Duodenal mucosa (tissue), 2 donors: Measurements from ENCODE around the gene MAP3K3.
A peak's percentile ranks its signal among the peaks of the same experiment; 100 is the strongest.

Experiments used
- H3K27ac ChIP-seq: one replicate; pipeline ENCODE4 v1.7.0; 2013; ENCODE audit warnings: low read depth, low read length
- H3K27me3 ChIP-seq, 2 donors: one replicate each; pipeline ENCODE4 v1.7.0; 2013; ENCODE audit warnings: low read length in 2 of 2, control low read depth in 1 of 2; ENCODE audit not compliant: insufficient read depth in 2 of 2, control insufficient read depth in 1 of 2
- H3K36me3 ChIP-seq, 2 donors: one replicate each; pipeline ENCODE4 v1.7.0; 2013; ENCODE audit warnings: low read length in 2 of 2, control low read depth in 1 of 2; ENCODE audit not compliant: insufficient read depth in 2 of 2, control insufficient read depth in 1 of 2
- H3K4me1 ChIP-seq, 2 donors: one replicate each; pipeline ENCODE4 v1.7.0; 2013; ENCODE audit warnings: low read length in 2 of 2, control low read depth in 1 of 2; ENCODE audit not compliant: insufficient read depth in 2 of 2, control insufficient read depth in 1 of 2
- H3K4me3 ChIP-seq, 2 donors: one replicate each; pipeline ENCODE4 v1.7.0; 2013; ENCODE audit warnings: low read length in 2 of 2, low read depth in 1 of 2
- H3K9ac ChIP-seq, 2 donors: one replicate each; pipeline ENCODE4 v1.7.0; 2013; ENCODE audit warnings: low read length in 2 of 2, low read depth in 1 of 2
- H3K9me3 ChIP-seq, 2 donors: one replicate each; pipeline ENCODE4 v1.7.0; 2013; ENCODE audit warnings: low read length in 2 of 2, control low read depth in 1 of 2; ENCODE audit not compliant: control insufficient read depth in 1 of 2

The MAP3K3 gene

GRCh38 chr17:63676584-63676983, 54.4 kb downstream of the MAP3K3 start:
- Histone ChIP-seq H3K36me3 (peaks cover 1 to 18% of the 10 kb centered on the region in 2 donors), H3K9me3 (no peaks in the 10 kb centered on the region), H3K4me1 (peaks cover 25 to 29% of the 10 kb centered on the region in 2 donors), H3K4me3 (peak overlapping the region in 1 of 2 donors; percentile 7), H3K27me3 (no peaks in the 10 kb centered on the region), H3K27ac (no peak overlapping the region), H3K9ac (peak overlapping the region in 1 of 2 donors; percentile 8)

- no peak overlapping the region for H3K27ac ChIP-seq
Observed at GRCh38 chr17:63679214-63679613, 57.0 kb downstream of the MAP3K3 start.

GRCh38 chr17:63680700-63681099, 58.5 kb downstream of the MAP3K3 start:
- H3K27ac ChIP-seq = no peak overlapping the region
- no peaks in the 10 kb centered on the region for H3K27me3 ChIP-seq
- no peaks in the 10 kb centered on the region for H3K9me3 ChIP-seq
- no peak overlapping the region for H3K9ac ChIP-seq
- H3K4me3 ChIP-seq = no peak overlapping the region
- H3K4me1 ChIP-seq = peaks cover 12 to 15% of the 10 kb centered on the region in 2 donors
- peaks cover 11 to 47% of the 10 kb centered on the region in 2 donors for H3K36me3 ChIP-seq

More at GRCh38 chr17:63679214-63679613, 57.0 kb downstream of the MAP3K3 start:
- H3K4me3 ChIP-seq = no peak overlapping the region
- no peaks in the 10 kb centered on the region for H3K27me3 ChIP-seq
- no peak overlapping the region for H3K9ac ChIP-seq
- peaks cover 25 to 29% of the 10 kb centered on the region in 2 donors for H3K4me1 ChIP-seq
- peaks cover 4 to 37% of the 10 kb centered on the region in 2 donors for H3K36me3 ChIP-seq
- no peaks in the 10 kb centered on the region for H3K9me3 ChIP-seq

GRCh38 chr17:63681530-63681929, 59.3 kb downstream of the MAP3K3 start:
- no peaks in the 10 kb centered on the region for H3K9me3 ChIP-seq
- H3K36me3 ChIP-seq = peaks cover 11 to 55% of the 10 kb centered on the region in 2 donors
- H3K4me3 ChIP-seq = no peak overlapping the region
- H3K27ac ChIP-seq = no peak overlapping the region
- H3K27me3 ChIP-seq = no peaks in the 10 kb centered on the region
- H3K4me1 ChIP-seq = peaks cover 4 to 7% of the 10 kb centered on the region in 2 donors
- no peak overlapping the region for H3K9ac ChIP-seq

GRCh38 chr17:63682441-63682840, 60.2 kb downstream of the MAP3K3 start:
- Histone ChIP-seq H3K27ac (no peak overlapping the region), H3K4me1 (no peaks in the 10 kb centered on the region), H3K9me3 (no peaks in the 10 kb centered on the region), H3K36me3 (peaks cover 11 to 54% of the 10 kb centered on the region in 2 donors), H3K27me3 (no peaks in the 10 kb centered on the region), H3K9ac (no peak overlapping the region), H3K4me3 (no peak overlapping the region)

GRCh38 chr17:63682981-63683380, 60.8 kb downstream of the MAP3K3 start:
- no peaks in the 10 kb centered on the region for H3K27me3 ChIP-seq
- H3K36me3 ChIP-seq = peaks cover 11 to 50% of the 10 kb centered on the region in 2 donors
- no peak overlapping the region for H3K9ac ChIP-seq
- no peak overlapping the region for H3K27ac ChIP-seq
- no peaks in the 10 kb centered on the region for H3K9me3 ChIP-seq
- H3K4me1 ChIP-seq = no peaks in the 10 kb centered on the region
- no peak overlapping the region for H3K4me3 ChIP-seq

- Histone ChIP-seq H3K27ac (no peak overlapping the region), H3K27me3 (no peaks in the 10 kb centered on the region), H3K4me1 (no peaks in the 10 kb centered on the region), H3K9me3 (no peaks in the 10 kb centered on the region), H3K36me3 (peaks cover 25 to 68% of the 10 kb centered on the region in 2 donors), H3K9ac (no peak overlapping the region), H3K4me3 (no peak overlapping the region)
Observed at GRCh38 chr17:63685041-63685440, 62.8 kb downstream of the MAP3K3 start.

- no peak overlapping the region for H3K4me3 ChIP-seq
- no peaks in the 10 kb centered on the region for H3K9me3 ChIP-seq
- no peak overlapping the region for H3K9ac ChIP-seq
- no peaks in the 10 kb centered on the region for H3K27me3 ChIP-seq
- H3K27ac ChIP-seq = no peak overlapping the region
- H3K36me3 ChIP-seq = peaks cover 25 to 73% of the 10 kb centered on the region in 2 donors
- H3K4me1 ChIP-seq = no peaks in the 10 kb centered on the region
Observed at GRCh38 chr17:63685578-63685977, 63.4 kb downstream of the MAP3K3 start.

GRCh38 chr17:63686138-63686685, 64.0 kb downstream of the MAP3K3 start:
- no peak overlapping the region for H3K4me3 ChIP-seq
- H3K27ac ChIP-seq = no peak overlapping the region
- H3K9me3 ChIP-seq = no peaks in the 10 kb centered on the region
- no peaks in the 10 kb centered on the region for H3K4me1 ChIP-seq
- H3K27me3 ChIP-seq = no peaks in the 10 kb centered on the region
- peaks cover 29 to 79% of the 10 kb centered on the region in 2 donors for H3K36me3 ChIP-seq
- no peak overlapping the region for H3K9ac ChIP-seq

GRCh38 chr17:63688396-63689020, 66.3 kb downstream of the MAP3K3 start:
- H3K27me3 ChIP-seq = no peaks in the 10 kb centered on the region
- H3K4me3 ChIP-seq = no peak overlapping the region
- no peaks in the 10 kb centered on the region for H3K9me3 ChIP-seq
- no peak overlapping the region for H3K9ac ChIP-seq
- H3K36me3 ChIP-seq = peaks cover 48 to 78% of the 10 kb centered on the region in 2 donors
- no peaks in the 10 kb centered on the region for H3K4me1 ChIP-seq
- no peak overlapping the region for H3K27ac ChIP-seq
